GOT3 (cell line): ENCODE results near the gene RALB.
"Not testable (repeated sequence)": the region's sequence is repeated elsewhere in the genome, so short reads cannot be mapped to it uniquely, and the experiment has no call there.

Experiments
- DNase-seq: peaks from one replicate; lab custom pipeline; 2025; ENCODE audit warnings: mixed read lengths; lab: John Stamatoyannopoulos, UW

RALB gene

GRCh38 chr2:120224735-120225548 is 27.7 kb upstream of the RALB start:
- no peak for DNase-seq

DNA sequence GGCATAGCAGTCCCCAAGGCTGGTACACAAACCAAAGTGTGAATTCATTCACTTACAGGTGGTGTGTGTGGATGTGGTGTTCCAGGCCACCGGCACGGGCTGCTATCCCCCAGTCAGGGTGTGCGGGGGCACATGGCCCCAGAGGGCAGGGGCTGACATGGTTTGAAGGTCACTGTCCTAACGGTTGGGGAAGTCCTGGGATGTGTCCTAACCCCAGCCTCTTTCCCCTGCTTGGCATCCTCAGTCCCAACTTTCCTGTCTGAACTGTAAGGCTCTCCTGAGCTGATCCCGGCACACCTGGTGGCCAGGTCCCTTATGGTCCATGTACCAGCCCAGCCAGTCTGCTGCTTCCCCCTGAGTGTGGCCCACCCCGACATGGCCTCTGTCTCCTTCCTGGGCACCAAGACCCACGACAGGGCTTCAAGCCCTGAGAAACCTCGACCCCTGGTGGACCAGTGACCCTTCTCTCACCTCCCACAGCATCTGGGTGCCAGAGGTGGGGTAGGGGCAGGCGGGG is 27.0 kb upstream of the RALB start:
- DNase-seq = no peak

DNA sequence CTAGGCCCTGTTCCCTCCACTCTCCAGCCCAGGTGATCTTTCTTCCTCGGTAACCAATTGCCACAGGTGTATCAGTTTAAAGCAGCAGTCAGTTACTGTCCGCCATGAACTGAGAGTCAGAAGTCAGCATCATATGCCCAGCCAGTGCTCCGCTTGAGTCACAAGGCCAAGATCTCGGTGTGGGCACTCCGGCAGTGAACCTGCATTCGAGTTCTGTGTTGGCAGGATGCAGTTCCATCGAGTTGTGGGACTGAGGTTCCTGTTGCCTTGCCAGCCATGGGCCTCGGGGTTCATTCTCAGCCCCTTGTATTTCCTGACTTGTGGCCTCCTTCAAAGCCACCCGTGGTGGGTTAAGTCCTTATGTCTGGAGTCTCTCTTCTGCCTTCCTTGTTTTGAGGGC is 26.3 kb upstream of the RALB start:
- DNase-seq = no peak

GRCh38 chr2:120227111-120227991 is 25.3 kb upstream of the RALB start:
- no peak for DNase-seq

- DNase-seq = no peak
Observed at GRCh38 chr2:120228503-120228902, 24.1 kb upstream of the RALB start.

DNA sequence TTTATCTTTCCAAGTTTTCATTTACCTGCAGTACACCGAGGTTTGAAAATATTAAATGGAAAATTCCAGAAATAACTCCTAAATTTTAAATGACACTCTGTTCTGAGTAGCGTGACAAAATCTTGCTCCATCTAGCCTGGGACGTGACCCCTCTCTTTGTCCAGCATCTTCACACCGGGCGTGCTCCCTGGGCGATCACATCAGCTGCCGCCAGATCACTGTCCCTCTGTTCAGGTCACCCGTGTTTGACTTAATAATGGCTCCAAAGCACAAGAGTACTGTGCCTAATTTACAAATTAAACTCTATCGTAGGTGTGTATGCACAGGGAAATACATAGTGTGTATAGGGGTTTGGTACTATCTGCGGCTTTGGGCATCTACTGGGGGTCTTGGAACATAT is 23.3 kb upstream of the RALB start:
- no peak for DNase-seq

GRCh38 chr2:120230515-120231471 is 21.9 kb upstream of the RALB start:
- no peak for DNase-seq

- DNase-seq = no peak
Observed at GRCh38 chr2:120231564-120231973, 21.1 kb upstream of the RALB start.

GRCh38 chr2:120231974-120232635 is 20.5 kb upstream of the RALB start:
- DNase-seq = no peak

- DNase-seq = no peak
Observed at GRCh38 chr2:120233292-120233691, 19.4 kb upstream of the RALB start.

DNA sequence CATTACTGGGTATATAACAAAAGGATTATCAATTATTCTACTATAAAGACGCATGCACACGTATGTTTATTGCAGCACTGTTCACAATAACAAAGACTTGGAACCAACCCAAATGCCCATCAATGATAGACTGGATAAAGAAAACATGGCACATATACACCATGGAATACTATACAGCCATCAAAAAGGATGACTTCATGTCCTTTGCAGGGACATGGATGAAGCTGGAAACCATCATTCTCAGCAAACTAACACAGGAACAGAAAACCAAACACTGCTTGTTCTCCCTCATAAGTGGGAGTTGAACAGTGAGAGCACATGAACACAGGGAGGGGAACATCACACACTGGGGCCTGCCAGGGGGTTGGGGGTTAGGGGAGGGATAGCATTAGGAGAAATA is 17.5 kb upstream of the RALB start:
- not testable (repeated sequence) for DNase-seq

DNA sequence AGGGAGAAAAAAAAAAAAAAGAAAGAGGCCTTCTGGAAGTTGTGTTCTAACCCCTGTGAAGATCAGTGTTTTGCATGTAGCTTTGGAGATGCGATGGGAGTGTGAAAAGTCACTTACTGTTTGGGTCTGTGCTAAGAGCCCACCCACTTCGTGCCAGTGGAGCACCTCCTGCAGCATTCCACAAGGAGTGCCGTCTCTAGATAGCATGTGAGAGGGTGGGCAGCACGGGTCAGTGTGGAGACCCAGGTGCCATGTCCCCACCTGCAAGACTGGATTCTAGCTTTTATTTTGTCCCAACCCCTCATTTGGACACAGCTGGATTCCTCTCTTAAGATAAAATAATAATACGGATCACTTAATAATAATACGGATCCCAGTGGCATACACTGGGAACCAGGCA is 17.0 kb upstream of the RALB start:
- no peak for DNase-seq

- DNase-seq = no peak
Observed at GRCh38 chr2:120236316-120236715, 16.3 kb upstream of the RALB start.

GRCh38 chr2:120236791-120237190 is 15.9 kb upstream of the RALB start:
- DNase-seq = no peak

GRCh38 chr2:120237491-120237902 is 15.2 kb upstream of the RALB start:
- DNase-seq = no peak

DNA sequence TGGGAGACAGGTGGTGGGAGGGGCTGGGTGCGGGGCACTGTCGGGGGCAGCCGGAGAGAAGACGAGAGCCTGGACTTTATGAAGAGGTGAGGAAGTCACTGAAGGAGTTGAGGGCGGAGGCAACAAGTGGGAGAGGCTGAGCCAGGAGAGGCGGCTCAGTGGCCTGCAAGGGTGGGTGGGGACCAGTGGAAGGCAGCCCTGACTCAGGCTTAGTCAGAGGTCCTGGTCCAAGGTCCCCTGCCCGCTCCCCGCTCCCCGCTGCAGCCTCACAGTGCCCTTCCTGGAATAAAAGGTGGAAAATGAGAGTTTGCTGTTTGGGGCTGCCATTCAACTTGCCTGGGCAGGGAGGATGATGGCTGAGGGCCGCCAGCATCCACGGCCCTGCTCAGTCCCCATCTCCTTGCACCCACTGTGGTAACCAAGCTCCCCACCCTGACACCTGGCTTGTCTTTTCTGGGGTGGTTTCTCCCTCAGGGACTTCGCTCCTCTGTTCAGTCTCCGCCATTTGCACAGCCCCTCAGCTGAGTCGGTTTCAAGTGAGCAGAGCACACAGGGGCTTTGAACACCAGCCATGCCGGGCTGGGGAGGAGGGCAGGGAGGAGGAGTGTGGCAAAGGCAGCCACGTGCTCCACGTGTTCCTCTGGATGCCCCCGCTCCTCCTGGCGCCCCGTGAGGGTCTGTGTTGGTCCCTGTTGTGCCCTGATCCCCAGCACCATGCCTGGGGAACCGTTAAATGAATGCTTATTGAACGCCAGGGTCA is 13.7 kb upstream of the RALB start:
- peak; percentile 7 for DNase-seq

DNA sequence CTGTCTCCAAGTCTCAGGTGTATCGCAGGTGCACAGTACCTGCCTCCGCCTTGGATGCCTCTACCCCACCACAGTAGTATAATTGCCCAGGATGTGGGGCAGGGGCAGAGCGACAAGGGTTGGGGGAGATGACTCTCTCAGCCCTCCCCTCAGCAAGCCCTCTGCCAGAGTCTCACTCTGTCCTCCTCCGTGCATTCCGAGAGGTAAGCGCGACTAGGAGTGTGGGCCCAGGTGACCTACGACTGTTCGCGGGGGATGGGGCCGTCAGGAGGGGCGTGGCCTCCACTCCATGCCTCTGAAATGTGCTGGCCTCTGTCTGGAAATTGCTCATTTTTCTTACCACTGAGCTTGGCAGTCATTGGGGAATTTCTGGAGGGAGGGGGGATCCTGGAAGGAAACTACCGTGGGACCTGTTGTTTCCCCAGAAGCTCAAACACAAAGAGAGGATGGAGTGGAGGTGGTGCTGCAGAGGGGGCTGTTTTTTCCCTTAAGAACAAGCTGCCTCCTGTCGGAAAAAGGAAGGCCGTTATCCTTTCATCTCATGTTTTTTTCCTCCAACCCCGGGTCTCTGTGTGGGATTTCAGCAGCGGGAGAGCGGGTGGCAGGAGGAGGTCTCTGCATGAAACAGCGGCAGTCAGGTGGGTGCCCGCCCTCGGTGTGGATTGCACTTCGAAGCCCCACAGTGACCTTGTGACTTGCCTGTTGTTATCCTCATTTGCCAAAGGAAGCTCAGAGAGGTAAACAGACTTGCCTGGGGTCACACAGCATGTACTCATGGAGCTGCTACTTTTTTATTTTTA is 13.0 kb upstream of the RALB start:
- no peak for DNase-seq

- no peak for DNase-seq
Observed at GRCh38 chr2:120240901-120241429, 11.7 kb upstream of the RALB start.

- no peak for DNase-seq
Observed at GRCh38 chr2:120241684-120242083, 11.0 kb upstream of the RALB start.
